Suppressor macrophage treated with lipopolysaccharide for 4 hours (primary cell): ENCODE data around the gene EHMT2.
"Not testable (repeated sequence)": the region's sequence is repeated elsewhere in the genome, so short reads cannot be mapped to it uniquely, and the experiment has no call there.

Source experiments
- DNase-seq: peaks from one replicate; pipeline ENCODE4 v3.0.0-alpha.2; 2020

EHMT2 gene

GRCh38 chr6:31897612-31898382 lies at the start of gene EHMT2:
TSS of gene EHMT2 (minus strand) at chr6:31897698. CDS start at chr6:31897677, 21 bp downstream.
- peak; percentile 89 for DNase-seq

- no peak for DNase-seq
Observed at GRCh38 chr6:31947070-31947675, 49.7 kb upstream of the EHMT2 start.

- DNase-seq: no peak
Observed at GRCh38 chr6:31946370-31946885, 48.9 kb upstream of the EHMT2 start.

GRCh38 chr6:31945507-31946369 lies 48.2 kb upstream of the EHMT2 start, which contains the start of gene CFB:
TSS of gene CFB (plus strand) at chr6:31946095. CDS start at chr6:31946222, 127 bp downstream.
- DNase-seq: peak; percentile 92

GRCh38 chr6:31945154-31945506 lies 47.6 kb upstream of the EHMT2 start:
- DNase-seq: no peak

- DNase-seq: no peak
Observed at GRCh38 chr6:31943742-31944141, 46.2 kb upstream of the EHMT2 start.

- DNase-seq: peak; percentile 41
Observed at GRCh38 chr6:31940256-31940664, 42.8 kb upstream of the EHMT2 start.

- no peak for DNase-seq
Observed at GRCh38 chr6:31935823-31936222, 38.3 kb upstream of the EHMT2 start.

GRCh38 chr6:31935021-31935420 lies 37.5 kb upstream of the EHMT2 start:
- no peak for DNase-seq

GRCh38 chr6:31933537-31933936 lies 36.0 kb upstream of the EHMT2 start:
- DNase-seq: no peak

- not testable (repeated sequence) for DNase-seq
Observed at GRCh38 chr6:31932137-31932536, 34.6 kb upstream of the EHMT2 start.

GRCh38 chr6:31930962-31931361 lies 33.5 kb upstream of the EHMT2 start:
- no peak for DNase-seq

GRCh38 chr6:31928672-31928939 lies 31.1 kb upstream of the EHMT2 start:
- no peak for DNase-seq

- no peak for DNase-seq
Observed at GRCh38 chr6:31927863-31928671, 30.6 kb upstream of the EHMT2 start.

- peak; percentile 45 for DNase-seq
Observed at GRCh38 chr6:31927242-31927862, 29.9 kb upstream of the EHMT2 start, which contains the start of gene C2. TSS of gene C2 (plus strand) at chr6:31927717. CDS start at chr6:31927753, 36 bp downstream.

GRCh38 chr6:31922942-31923341 lies 25.4 kb upstream of the EHMT2 start:
- DNase-seq: peak; percentile 41

- peak; percentile 79 for DNase-seq
Observed at GRCh38 chr6:31920811-31921210, 23.3 kb upstream of the EHMT2 start.

GRCh38 chr6:31919624-31920303 lies 22.3 kb upstream of the EHMT2 start:
- no peak for DNase-seq

- no peak for DNase-seq
Observed at GRCh38 chr6:31918069-31918720, 20.7 kb upstream of the EHMT2 start.

- DNase-seq: no peak
Observed at GRCh38 chr6:31915756-31916155, 18.3 kb upstream of the EHMT2 start.

- no peak for DNase-seq
Observed at GRCh38 chr6:31915351-31915750, 17.9 kb upstream of the EHMT2 start.
